GM18870 (cell line): ENCODE measurements around the gene IQUB.
A peak's percentile ranks its signal among the peaks of the same experiment; 100 is the strongest.
"Not testable (repeated sequence)": the region's sequence is repeated elsewhere in the genome, so short reads cannot be mapped to it uniquely, and the experiment has no call there.

ENCODE experiments used
- ATAC-seq: cut with Tn5 transposase; IDR thresholded peaks from one replicate; pipeline ENCODE4 v1.9.1; 2021; ENCODE audit warnings: moderate library complexity; ENCODE audit not compliant: unreplicated experiment

The IQUB gene

DNA sequence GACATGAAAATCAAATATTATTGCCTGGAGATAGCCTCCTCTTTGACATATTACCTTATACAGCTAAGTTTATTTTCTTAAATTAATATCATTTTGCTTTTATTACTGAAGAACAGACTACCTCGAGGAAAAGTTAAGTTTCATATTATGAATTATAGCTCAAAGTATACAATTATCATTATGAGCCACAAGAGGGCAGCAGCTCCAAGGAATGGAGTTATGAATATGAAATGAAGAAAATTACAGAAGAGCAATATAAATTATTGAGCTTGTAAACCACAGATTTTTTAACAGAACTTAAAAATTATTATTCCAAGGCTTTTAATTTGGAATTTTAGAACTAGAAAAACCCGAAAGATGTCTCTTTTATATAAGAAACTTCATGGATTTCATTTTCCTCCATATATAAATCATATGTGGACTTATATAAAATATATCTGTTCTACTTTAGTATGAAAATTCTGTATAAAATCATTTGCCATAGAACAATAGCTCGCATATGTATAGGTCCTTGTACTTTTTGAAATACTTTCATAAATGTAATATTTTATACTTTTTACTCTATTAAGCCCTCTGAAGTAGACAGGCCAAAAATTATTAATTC, 40.1 kb downstream of the IQUB start:
- peak; percentile 79 for ATAC-seq

- ATAC-seq, result peak; percentile 58
These were observed 41.9 kb downstream of the IQUB start for GRCh38 chr7:123492485-123492884.

- no peak for ATAC-seq
These were observed 48.7 kb downstream of the IQUB start for GRCh38 chr7:123485721-123486120.

- ATAC-seq, result no peak
These were observed 49.2 kb downstream of the IQUB start for GRCh38 chr7:123485187-123485586.

DNA sequence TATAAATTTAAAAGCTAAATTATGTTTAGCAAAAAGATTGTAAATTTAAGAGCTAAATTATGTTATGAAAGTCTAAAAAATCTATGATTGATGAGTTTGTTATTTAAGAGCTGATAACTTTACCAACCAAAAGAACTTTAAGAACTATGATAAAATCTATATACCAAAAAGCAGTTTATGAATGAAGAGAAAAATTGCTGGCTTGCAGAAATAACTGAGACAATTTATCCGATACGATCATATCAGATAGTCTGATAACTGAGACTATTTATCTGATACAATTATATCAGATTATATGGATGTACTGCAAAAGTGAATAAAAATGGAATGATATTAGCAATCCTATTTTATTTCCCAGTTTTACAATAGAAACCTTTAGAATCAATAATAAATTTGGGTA, 50.2 kb downstream of the IQUB start:
- ATAC-seq, result no peak

GRCh38 chr7:123480107-123480506, 54.3 kb downstream of the IQUB start:
- ATAC-seq, result no peak

DNA sequence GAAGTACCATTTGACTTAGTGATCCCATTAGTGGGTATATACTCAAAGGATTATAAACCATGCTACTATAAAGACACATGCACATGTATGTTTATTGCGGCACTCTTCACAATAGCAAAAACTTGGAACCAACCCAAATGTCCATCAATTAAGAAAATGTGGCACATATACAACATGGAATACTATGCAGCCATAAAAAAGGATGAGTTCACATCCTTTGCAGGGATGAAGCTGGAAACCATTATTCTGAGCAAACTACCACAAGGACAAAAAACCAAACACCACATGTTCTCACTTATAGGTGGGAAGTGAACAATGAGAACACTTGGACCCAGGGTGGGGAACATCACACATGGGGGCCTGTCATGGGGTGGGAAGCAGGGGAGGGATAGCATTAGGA, 56.3 kb downstream of the IQUB start:
- ATAC-seq, result not testable (repeated sequence)

DNA sequence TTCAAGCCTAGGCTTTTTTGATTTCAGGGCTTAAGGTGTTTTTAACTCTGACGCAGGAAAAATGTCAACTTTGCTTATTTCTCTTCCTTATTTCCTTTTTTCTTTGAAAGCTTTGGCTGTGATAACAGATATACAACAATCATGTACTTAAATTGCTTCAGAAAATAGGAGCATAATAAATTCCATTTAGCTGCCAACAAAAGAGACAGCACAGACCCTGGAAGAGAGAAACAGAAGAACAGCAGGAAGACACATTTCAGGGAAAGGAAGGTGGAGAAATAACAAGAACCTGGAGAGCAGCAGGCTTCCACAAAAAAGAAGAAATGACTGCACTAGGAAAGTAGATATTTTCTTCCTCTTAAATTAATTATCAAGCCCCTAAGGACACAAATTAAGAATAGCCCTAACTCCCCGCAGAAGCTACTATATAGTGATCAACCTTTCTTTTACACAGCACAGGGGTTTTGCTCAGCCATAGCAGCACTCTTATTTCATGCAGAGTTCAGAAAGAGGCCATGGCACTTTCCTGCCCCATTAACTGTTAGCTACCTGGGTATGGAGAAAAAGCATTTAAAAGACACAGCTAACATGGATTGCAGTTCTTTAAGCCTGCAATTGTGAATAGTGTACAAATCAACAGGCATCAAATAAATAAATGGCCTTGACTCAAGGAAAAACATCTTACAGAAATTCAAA, 61.5 kb downstream of the IQUB start:
- no peak for ATAC-seq

DNA sequence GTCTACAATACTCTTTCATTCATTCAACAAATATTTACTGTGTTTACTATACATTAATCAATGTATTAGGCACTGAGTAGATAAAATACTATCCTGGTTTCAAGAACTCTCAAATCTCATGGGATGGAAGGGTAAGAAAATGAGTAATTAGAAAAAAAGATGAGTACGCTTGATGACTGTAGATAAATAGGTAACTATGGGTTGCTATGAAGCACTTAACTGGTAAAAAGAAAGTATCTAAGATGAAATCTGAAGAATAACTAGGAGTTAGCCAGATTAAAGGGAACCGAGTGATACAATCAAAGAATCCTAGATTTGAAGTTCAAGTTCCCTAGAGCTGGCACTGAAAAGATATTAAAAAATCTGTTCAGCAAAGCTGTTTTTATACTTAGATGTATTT, 62.1 kb downstream of the IQUB start:
- ATAC-seq, result no peak

GRCh38 chr7:123468303-123468702, 66.1 kb downstream of the IQUB start:
- no peak for ATAC-seq

- no peak for ATAC-seq
These were observed 70.5 kb downstream of the IQUB start for GRCh38 chr7:123463890-123464289.

DNA sequence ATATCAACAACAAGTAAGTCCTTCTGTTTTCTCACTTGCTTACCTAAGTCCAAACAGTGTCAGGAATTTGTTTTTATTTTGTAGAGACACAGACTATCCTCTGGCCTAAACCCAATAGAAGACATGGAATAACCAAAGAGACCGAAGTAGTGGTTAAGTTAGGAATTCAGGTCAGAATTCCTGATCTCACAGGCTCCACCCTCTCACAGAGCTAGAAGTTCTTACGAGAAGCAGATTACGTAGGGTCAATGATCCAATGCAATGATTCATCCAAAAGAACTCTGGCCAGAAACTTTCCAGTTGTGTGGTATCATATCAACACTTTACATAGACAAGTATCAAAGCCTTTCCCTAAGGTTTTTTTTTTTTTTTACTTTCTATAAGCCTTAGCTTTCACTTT, 73.8 kb downstream of the IQUB start:
- ATAC-seq, result no peak

GRCh38 chr7:123455965-123456470, 78.4 kb downstream of the IQUB start:
- no peak for ATAC-seq

DNA sequence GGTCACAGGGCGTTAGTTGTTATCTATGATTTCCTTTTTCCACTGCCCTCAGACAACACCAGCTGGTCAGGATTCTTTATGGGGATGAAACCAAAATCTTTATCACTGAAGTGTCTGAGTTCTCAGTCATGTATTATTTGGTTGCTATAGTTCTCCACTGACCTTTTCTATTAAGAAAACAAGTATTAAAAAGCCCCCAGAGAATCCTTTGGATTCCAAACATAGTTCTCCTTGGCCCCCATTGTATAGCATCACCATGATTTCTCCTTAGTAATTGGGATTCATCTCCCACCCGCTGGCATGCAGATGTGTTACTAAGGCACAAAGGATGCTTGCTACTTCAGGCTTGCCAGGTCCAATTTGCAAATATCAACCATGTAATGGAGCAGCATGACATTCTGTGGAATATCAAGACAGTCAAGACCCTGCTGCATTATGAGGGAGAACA, 94.3 kb downstream of the IQUB start:
- ATAC-seq, result no peak

DNA sequence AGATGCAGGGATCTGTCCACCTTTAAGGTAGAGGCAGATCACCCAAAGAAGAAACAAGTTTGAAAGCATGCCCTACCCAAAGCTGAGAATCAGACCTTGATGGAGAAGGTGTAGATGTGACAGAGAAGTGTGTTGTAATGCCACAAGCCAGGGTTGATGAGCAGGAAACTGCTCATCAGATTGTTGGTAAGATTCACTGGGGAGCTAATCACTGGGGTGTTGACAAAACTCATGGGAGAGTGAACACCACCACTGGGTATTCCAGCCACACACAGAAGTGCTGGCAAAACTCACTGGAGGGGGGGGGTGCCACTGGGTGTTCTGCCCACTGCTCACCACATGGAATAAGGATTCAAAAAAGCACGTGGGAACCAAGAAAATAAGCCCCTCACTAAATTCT, 95.2 kb downstream of the IQUB start:
- no peak for ATAC-seq

DNA sequence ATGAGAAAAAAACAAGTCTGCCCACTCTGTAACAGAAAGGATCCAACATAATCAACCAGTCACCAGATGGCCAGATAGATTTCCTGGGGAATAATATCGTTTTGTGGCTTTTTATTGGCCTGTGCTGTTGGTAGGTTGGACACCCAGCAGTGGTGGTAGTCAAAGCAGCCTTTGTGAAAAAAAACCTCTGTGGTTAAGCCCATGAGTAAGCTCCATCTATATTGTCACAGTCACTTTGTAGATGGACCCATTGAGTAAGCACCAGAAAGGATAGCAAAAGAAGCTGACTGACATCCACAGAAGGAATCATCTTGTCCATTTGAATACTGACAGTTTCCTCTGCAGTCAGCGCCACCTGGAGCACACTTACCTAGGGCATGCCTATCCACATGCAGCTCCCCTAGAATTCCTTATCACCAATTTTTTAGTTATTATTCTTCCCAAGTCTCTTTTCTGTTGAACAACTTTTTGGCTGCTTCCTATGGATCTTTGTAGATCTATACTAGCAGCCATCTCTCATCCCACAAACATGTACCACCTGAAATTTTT, 96.9 kb downstream of the IQUB start:
- ATAC-seq, result no peak

- no peak for ATAC-seq
These were observed 99.2 kb downstream of the IQUB start for GRCh38 chr7:123435080-123435700.

- no peak for ATAC-seq
These were observed 100.7 kb downstream of the IQUB start for GRCh38 chr7:123433665-123434064.

DNA sequence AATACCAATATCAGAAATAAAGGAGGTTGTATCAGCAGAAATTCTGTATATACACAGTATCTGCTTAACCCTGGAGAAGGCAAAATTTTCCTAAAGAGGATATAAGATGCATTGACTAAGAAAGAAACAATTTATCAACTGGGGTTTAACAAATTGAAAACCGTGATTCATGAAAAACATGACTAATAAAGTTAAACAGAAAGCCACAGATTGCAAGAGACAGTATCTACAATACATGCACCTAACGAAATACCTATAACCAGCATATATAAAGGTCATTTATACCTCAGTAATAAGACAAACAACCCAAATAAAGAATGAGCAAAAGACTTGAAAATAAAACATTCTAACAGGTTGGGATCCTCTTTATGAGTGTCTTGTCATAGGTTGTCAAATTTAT, 101.8 kb downstream of the IQUB start:
- ATAC-seq, result no peak

GRCh38 chr7:123431075-123431614, 103.2 kb downstream of the IQUB start:
- no peak for ATAC-seq

- no peak for ATAC-seq
These were observed 109.1 kb downstream of the IQUB start for GRCh38 chr7:123425246-123425645.

DNA sequence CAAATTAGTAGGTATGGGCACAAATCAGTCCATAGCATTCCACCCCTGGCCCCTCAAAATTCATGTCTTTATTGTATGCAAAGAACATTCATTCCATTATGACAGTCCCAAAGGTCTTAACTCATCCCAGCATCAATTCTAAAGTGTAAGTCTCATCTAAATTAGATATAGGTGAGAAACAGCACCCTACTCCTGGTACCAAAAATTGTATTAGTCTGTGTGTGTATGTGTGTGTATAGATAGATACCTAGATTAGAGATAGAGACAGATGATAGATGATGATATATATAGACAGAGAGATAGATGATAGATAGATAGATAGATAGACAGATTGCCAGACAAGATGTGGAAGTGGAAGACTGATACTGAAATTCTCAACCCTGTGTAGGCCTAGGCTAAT, 109.9 kb downstream of the IQUB start:
- ATAC-seq, result no peak
